HCT116 (cell line): ENCODE results near the gene SEPHS2. TPM values are rescaled to one million over a fixed set of nuclear protein-coding genes. Genes with fewer than 3 reads are reported as not detected.

Source experiments
- CEBPB ChIP-seq: IDR thresholded peaks from 2 replicates; pipeline ENCODE4 v1.6.1; 2012; ENCODE audit warnings: low read depth
- EGR1 ChIP-seq: IDR thresholded peaks from 2 replicates; pipeline ENCODE4 v1.6.1; 2012; ENCODE audit warnings: low read depth
- ELF1 ChIP-seq: IDR thresholded peaks from 2 replicates; pipeline ENCODE4 v1.6.1; 2012; ENCODE audit warnings: low read depth, borderline replicate concordance
- EZH2 ChIP-seq: fragments of 200-600 bp; sonication (generic); IDR thresholded peaks from 2 replicates; pipeline ENCODE4 v1.6.1; 2017; ENCODE audit warnings: antibody characterized with exemption, mixed run types
- JUND ChIP-seq: IDR thresholded peaks from 2 replicates; pipeline ENCODE4 v1.6.1; 2012
- POLR2A ChIP-seq: IDR thresholded peaks from 2 replicates; pipeline ENCODE4 v1.7.0; 2011; ENCODE audit warnings: borderline replicate concordance; ENCODE audit not compliant: insufficient read depth, insufficient read length; ENCODE audit errors: extremely low read depth
- SP1 ChIP-seq: IDR thresholded peaks from 2 replicates; pipeline ENCODE4 v1.6.1; 2012; ENCODE audit warnings: low read depth
- SRF ChIP-seq: IDR thresholded peaks from 2 replicates; pipeline ENCODE4 v1.6.1; 2012; ENCODE audit warnings: low read depth
- TCF7L2 ChIP-seq: IDR thresholded peaks from 2 replicates; pipeline ENCODE4 v1.7.0; 2011; ENCODE audit warnings: borderline replicate concordance, inconsistent platforms; ENCODE audit not compliant: insufficient read depth, insufficient read length; ENCODE audit errors: extremely low read depth
- YY1 ChIP-seq: IDR thresholded peaks from 2 replicates; pipeline ENCODE4 v1.6.1; 2011; ENCODE audit warnings: low read length, low read depth, moderate library complexity, mild to moderate bottlenecking; ENCODE audit not compliant: insufficient replicate concordance; ENCODE audit errors: extremely low read depth
- ZBTB33 ChIP-seq: IDR thresholded peaks from 2 replicates; pipeline ENCODE4 v1.6.1; 2011; ENCODE audit warnings: mild to moderate bottlenecking, low read length, moderate library complexity; ENCODE audit not compliant: insufficient replicate concordance; ENCODE audit errors: extremely low read depth
- ZFX ChIP-seq: fragments of 450-650 bp; IDR thresholded peaks from 2 replicates; pipeline ENCODE4 v1.6.1; 2017
- ZNF274 ChIP-seq: fragments of 200-500 bp; sonication (Bioruptor generic); IDR thresholded peaks from 2 replicates; pipeline ENCODE4 v1.6.1; 2014; ENCODE audit warnings: mild to moderate bottlenecking, low read depth, low read length, inconsistent platforms
- total RNA-seq: library from RNA; stranded (reverse); gene quantifications from one replicate; pipeline ENCODE4 v1.2.1, GENCODE V29; 2021; ENCODE audit not compliant: unreplicated experiment
- TF ChIP-seq, protein P1 (sequence below): IDR thresholded peaks from 2 replicates; pipeline ENCODE4 v1.6.1; 2012; ENCODE audit warnings: low read depth
- TF ChIP-seq, protein P2 (sequence below): IDR thresholded peaks from 2 replicates; pipeline ENCODE4 v1.6.1; 2012

Gene SEPHS2
- total RNA-seq, 1 experiment from 2014 or later = 51.3 TPM

GRCh38 chr16:30407102-30407803, 38.4 kb downstream of the SEPHS2 start, which contains the start of gene ZNF771 (continued):
- TF ChIP-seq, protein P1, sequence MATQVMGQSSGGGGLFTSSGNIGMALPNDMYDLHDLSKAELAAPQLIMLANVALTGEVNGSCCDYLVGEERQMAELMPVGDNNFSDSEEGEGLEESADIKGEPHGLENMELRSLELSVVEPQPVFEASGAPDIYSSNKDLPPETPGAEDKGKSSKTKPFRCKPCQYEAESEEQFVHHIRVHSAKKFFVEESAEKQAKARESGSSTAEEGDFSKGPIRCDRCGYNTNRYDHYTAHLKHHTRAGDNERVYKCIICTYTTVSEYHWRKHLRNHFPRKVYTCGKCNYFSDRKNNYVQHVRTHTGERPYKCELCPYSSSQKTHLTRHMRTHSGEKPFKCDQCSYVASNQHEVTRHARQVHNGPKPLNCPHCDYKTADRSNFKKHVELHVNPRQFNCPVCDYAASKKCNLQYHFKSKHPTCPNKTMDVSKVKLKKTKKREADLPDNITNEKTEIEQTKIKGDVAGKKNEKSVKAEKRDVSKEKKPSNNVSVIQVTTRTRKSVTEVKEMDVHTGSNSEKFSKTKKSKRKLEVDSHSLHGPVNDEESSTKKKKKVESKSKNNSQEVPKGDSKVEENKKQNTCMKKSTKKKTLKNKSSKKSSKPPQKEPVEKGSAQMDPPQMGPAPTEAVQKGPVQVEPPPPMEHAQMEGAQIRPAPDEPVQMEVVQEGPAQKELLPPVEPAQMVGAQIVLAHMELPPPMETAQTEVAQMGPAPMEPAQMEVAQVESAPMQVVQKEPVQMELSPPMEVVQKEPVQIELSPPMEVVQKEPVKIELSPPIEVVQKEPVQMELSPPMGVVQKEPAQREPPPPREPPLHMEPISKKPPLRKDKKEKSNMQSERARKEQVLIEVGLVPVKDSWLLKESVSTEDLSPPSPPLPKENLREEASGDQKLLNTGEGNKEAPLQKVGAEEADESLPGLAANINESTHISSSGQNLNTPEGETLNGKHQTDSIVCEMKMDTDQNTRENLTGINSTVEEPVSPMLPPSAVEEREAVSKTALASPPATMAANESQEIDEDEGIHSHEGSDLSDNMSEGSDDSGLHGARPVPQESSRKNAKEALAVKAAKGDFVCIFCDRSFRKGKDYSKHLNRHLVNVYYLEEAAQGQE = no peak
- TF ChIP-seq POLR2A (peak; percentile 35), EZH2 (no peak), CEBPB (no peak), JUND (no peak), TCF7L2 (no peak), SRF (no peak), ELF1 (no peak), SP1 (peak; percentile 64), YY1 (peak; percentile 4), ZBTB33 (no peak), EGR1 (peak; percentile 87), ZNF274 (no peak), ZFX (peak; percentile 90)
- TF ChIP-seq, protein P2, sequence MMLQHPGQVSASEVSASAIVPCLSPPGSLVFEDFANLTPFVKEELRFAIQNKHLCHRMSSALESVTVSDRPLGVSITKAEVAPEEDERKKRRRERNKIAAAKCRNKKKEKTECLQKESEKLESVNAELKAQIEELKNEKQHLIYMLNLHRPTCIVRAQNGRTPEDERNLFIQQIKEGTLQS = no peak
